HepG2 (cell line): ENCODE measurements around the gene SLCO3A1. TPM values are rescaled to one million over a fixed set of nuclear protein-coding genes. Genes with fewer than 3 reads are reported as not detected.
A peak's percentile ranks its signal among the peaks of the same experiment; 100 is the strongest.

ENCODE experiments used
- BCL6 ChIP-seq: IDR thresholded peaks from 2 replicates; pipeline ENCODE4 v1.6.1; 2016; ENCODE audit warnings: missing genetic modification reagents, missing compliant biosample characterization
- BORCS8-MEF2B ChIP-seq: sonication (generic); formaldehyde crosslinking; IDR thresholded peaks from 2 replicates; pipeline ENCODE4 v1.8.0; 2022; ENCODE audit warnings: mild to moderate bottlenecking, missing genetic modification reagents
- HIVEP1 ChIP-seq: sonication (generic); formaldehyde crosslinking; IDR thresholded peaks from 2 replicates; pipeline ENCODE4 v1.4.0; 2020; ENCODE audit warnings: mild to moderate bottlenecking, missing genetic modification reagents
- HNF4G ChIP-seq, 2 experiments: sonication (generic) in 1 of 2; formaldehyde crosslinking in 1 of 2; IDR thresholded peaks; 2 replicates each; pipeline versions ENCODE4 v1.4.0 to v1.6.1; 2011 to 2020; ENCODE audit warnings: borderline replicate concordance in 2 of 2, low read depth in 2 of 2, mild to moderate bottlenecking in 2 of 2, low read length in 1 of 2, missing genetic modification reagents in 1 of 2, moderate library complexity in 1 of 2
- ISL2 ChIP-seq: sonication (generic); formaldehyde crosslinking; IDR thresholded peaks from 2 replicates; pipeline ENCODE4 v1.5.0; 2020; ENCODE audit warnings: missing genetic modification reagents
- MBD4 ChIP-seq: IDR thresholded peaks from 2 replicates; pipeline ENCODE4 v1.6.1; 2012; ENCODE audit warnings: low read length, inconsistent platforms, borderline replicate concordance
- MEIS2 ChIP-seq: sonication (generic); formaldehyde crosslinking; IDR thresholded peaks from 2 replicates; pipeline ENCODE4 v1.9.0; 2021; ENCODE audit warnings: mild to moderate bottlenecking, missing genetic modification reagents
- MTF2 ChIP-seq: sonication (generic); formaldehyde crosslinking; IDR thresholded peaks from 2 replicates; pipeline ENCODE4 v1.5.0; 2020; ENCODE audit warnings: missing genetic modification reagents, borderline replicate concordance
- NR2F6 ChIP-seq, 2 experiments: IDR thresholded peaks; 2 replicates each; pipeline ENCODE4 v1.6.1; 2016; ENCODE audit warnings: antibody characterized with exemption in 1 of 2, mild to moderate bottlenecking in 1 of 2
- NR3C1 ChIP-seq: sonication (generic); formaldehyde crosslinking; IDR thresholded peaks from 2 replicates; pipeline ENCODE4 v1.4.0; 2020; ENCODE audit warnings: missing genetic modification reagents
- RBAK ChIP-seq: sonication (generic); formaldehyde crosslinking; IDR thresholded peaks from 2 replicates; pipeline ENCODE4 v1.5.1; 2020; ENCODE audit warnings: mild to moderate bottlenecking, missing genetic modification reagents
- RBFOX2 ChIP-seq: fragments of 200-400 bp; formaldehyde crosslinking; IDR thresholded peaks from 2 replicates; pipeline ENCODE4 v1.6.1; 2017; ENCODE audit warnings: low read depth, mild to moderate bottlenecking, low read length
- SP140L ChIP-seq: sonication (generic); formaldehyde crosslinking; IDR thresholded peaks from 2 replicates; pipeline ENCODE4 v1.4.0; 2020; ENCODE audit warnings: missing genetic modification reagents, borderline replicate concordance
- STAT5B ChIP-seq: sonication (generic); formaldehyde crosslinking; IDR thresholded peaks from 2 replicates; pipeline ENCODE4 v1.4.0; 2020; ENCODE audit warnings: missing genetic modification reagents
- TAF1 ChIP-seq: sonication (generic); formaldehyde crosslinking; IDR thresholded peaks from 2 replicates; pipeline ENCODE4 v1.4.0; 2020; ENCODE audit warnings: missing genetic modification reagents
- ZFP36L2 ChIP-seq: sonication (generic); formaldehyde crosslinking; IDR thresholded peaks from 2 replicates; pipeline ENCODE4 v1.4.0; 2020; ENCODE audit warnings: missing genetic modification reagents
- ZFY ChIP-seq: sonication (generic); formaldehyde crosslinking; IDR thresholded peaks from 2 replicates; pipeline ENCODE4 v1.4.0; 2020; ENCODE audit warnings: missing genetic modification reagents
- ZNF234 ChIP-seq: sonication (generic); formaldehyde crosslinking; conservative IDR thresholded peaks from 2 replicates; pipeline ENCODE4 v1.5.1; 2020; ENCODE audit warnings: mild to moderate bottlenecking, missing genetic modification reagents
- polyA plus RNA-seq, 8 experiments: library from polyadenylated mRNA; depleted of rRNA in 3 of 8; stranded (reverse) in 7 of 8; unstranded in 1 of 8; fragments of >200 nt; fragmentation: Illumina TruSeq in 4 of 8; extraction: Trizol in 4 of 8; gene quantifications; 2 replicates each; pipeline versions ENCODE4 v1.2.1 to v1.2.3, GENCODE V29; 2011 to 2016; ENCODE audit warnings: low read depth in 4 of 8, missing spikeins in 1 of 8, mixed read lengths in 1 of 8; ENCODE audit not compliant: insufficient read depth in 1 of 8
- total RNA-seq, 5 experiments: library from RNA; depleted of rRNA; stranded (reverse); fragments of >200 nt; fragmentation: Illumina TruSeq; extraction: Trizol; gene quantifications; 2 replicates each; pipeline ENCODE4 v1.2.3, GENCODE V29; 2016; ENCODE audit warnings: low read depth in 1 of 5
- TF ChIP-seq, protein P1 (sequence below): sonication (generic); formaldehyde crosslinking; IDR thresholded peaks from 2 replicates; pipeline ENCODE4 v1.5.1; 2020; ENCODE audit warnings: mild to moderate bottlenecking, missing genetic modification reagents, borderline replicate concordance
- TF ChIP-seq, protein P2 (sequence below): sonication (generic); formaldehyde crosslinking; IDR thresholded peaks from 2 replicates; pipeline ENCODE4 v1.4.0; 2020; ENCODE audit warnings: missing genetic modification reagents
- TF ChIP-seq, protein P3 (sequence below): sonication (generic); formaldehyde crosslinking; IDR thresholded peaks from 2 replicates; pipeline ENCODE4 v1.4.0; 2020; ENCODE audit warnings: missing genetic modification reagents
- TF ChIP-seq, protein P4 (sequence below): sonication (generic); formaldehyde crosslinking; IDR thresholded peaks from 2 replicates; pipeline ENCODE4 v1.4.0; 2020; ENCODE audit warnings: missing genetic modification reagents, low read depth, mild to moderate bottlenecking, borderline replicate concordance

Gene SLCO3A1
- total and polyA plus RNA-seq, 2 of the 13 experiments (the other 11 are each of a cell fraction or from before 2014, with no cell fraction given), result 0.02 TPM; not detected in 1

DNA sequence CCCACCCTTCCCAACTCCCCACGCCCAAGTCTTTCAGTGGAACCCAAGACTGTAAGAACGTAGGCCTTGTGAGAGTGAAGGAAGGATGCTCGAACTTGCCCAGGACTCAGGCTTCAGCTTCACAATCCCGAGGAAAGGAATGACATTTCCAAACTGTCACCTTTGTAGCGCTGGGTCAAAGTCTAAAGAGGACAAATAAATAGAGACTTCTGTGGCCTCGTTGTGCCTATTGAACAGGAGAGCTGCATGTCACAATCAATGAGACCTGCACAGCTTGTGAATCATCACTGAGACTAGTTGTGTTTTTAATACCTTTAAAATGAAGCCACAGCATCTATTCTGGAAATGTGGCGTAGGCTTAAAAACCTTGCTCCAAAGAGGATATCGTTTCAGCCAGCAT, 317.4 kb downstream of the SLCO3A1 start (continued):
- TF ChIP-seq, protein P1, sequence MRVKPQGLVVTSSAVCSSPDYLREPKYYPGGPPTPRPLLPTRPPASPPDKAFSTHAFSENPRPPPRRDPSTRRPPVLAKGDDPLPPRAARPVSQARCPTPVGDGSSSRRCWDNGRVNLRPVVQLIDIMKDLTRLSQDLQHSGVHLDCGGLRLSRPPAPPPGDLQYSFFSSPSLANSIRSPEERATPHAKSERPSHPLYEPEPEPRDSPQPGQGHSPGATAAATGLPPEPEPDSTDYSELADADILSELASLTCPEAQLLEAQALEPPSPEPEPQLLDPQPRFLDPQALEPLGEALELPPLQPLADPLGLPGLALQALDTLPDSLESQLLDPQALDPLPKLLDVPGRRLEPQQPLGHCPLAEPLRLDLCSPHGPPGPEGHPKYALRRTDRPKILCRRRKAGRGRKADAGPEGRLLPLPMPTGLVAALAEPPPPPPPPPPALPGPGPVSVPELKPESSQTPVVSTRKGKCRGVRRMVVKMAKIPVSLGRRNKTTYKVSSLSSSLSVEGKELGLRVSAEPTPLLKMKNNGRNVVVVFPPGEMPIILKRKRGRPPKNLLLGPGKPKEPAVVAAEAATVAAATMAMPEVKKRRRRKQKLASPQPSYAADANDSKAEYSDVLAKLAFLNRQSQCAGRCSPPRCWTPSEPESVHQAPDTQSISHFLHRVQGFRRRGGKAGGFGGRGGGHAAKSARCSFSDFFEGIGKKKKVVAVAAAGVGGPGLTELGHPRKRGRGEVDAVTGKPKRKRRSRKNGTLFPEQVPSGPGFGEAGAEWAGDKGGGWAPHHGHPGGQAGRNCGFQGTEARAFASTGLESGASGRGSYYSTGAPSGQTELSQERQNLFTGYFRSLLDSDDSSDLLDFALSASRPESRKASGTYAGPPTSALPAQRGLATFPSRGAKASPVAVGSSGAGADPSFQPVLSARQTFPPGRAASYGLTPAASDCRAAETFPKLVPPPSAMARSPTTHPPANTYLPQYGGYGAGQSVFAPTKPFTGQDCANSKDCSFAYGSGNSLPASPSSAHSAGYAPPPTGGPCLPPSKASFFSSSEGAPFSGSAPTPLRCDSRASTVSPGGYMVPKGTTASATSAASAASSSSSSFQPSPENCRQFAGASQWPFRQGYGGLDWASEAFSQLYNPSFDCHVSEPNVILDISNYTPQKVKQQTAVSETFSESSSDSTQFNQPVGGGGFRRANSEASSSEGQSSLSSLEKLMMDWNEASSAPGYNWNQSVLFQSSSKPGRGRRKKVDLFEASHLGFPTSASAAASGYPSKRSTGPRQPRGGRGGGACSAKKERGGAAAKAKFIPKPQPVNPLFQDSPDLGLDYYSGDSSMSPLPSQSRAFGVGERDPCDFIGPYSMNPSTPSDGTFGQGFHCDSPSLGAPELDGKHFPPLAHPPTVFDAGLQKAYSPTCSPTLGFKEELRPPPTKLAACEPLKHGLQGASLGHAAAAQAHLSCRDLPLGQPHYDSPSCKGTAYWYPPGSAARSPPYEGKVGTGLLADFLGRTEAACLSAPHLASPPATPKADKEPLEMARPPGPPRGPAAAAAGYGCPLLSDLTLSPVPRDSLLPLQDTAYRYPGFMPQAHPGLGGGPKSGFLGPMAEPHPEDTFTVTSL (CRISPR knock-in tag), result peak; percentile 92
- TF ChIP-seq RBFOX2, result no peak
- TF ChIP-seq HIVEP1 (CRISPR knock-in tag), result no peak
- TF ChIP-seq MEIS2 (CRISPR knock-in tag), result 0 out of 2 replicates have a peak, but pooled peaks have one; percentile 36
- peak; percentile 62 for TF ChIP-seq NR2F6 (IDR thresholded peaks at IDR 0.05)
- peak; percentile 79 for TF ChIP-seq NR2F6 (CRISPR knock-in tag; IDR thresholded peaks at IDR 0.05)
- TF ChIP-seq ZFP36L2 (CRISPR knock-in tag), result no peak
- TF ChIP-seq TAF1 (CRISPR knock-in tag), result no peak
- TF ChIP-seq, protein P2, sequence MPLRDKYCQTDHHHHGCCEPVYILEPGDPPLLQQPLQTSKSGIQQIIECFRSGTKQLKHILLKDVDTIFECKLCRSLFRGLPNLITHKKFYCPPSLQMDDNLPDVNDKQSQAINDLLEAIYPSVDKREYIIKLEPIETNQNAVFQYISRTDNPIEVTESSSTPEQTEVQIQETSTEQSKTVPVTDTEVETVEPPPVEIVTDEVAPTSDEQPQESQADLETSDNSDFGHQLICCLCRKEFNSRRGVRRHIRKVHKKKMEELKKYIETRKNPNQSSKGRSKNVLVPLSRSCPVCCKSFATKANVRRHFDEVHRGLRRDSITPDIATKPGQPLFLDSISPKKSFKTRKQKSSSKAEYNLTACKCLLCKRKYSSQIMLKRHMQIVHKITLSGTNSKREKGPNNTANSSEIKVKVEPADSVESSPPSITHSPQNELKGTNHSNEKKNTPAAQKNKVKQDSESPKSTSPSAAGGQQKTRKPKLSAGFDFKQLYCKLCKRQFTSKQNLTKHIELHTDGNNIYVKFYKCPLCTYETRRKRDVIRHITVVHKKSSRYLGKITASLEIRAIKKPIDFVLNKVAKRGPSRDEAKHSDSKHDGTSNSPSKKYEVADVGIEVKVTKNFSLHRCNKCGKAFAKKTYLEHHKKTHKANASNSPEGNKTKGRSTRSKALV (CRISPR knock-in tag), result no peak
- no peak for TF ChIP-seq BORCS8-MEF2B
- TF ChIP-seq MBD4, result no peak
- TF ChIP-seq ZNF234, result no peak
- no peak for TF ChIP-seq STAT5B (CRISPR knock-in tag)
- TF ChIP-seq, protein P3, sequence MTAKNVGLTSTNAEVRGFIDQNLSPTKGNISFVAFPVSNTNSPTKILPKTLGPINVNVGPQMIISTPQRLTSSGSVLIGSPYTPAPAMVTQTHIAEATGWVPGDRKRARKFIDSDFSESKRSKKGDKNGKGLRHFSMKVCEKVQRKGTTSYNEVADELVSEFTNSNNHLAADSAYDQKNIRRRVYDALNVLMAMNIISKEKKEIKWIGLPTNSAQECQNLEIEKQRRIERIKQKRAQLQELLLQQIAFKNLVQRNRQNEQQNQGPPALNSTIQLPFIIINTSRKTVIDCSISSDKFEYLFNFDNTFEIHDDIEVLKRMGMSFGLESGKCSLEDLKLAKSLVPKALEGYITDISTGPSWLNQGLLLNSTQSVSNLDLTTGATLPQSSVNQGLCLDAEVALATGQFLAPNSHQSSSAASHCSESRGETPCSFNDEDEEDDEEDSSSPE (CRISPR knock-in tag), result no peak
- peak; percentile 92 for TF ChIP-seq HNF4G (IDR thresholded peaks at IDR 0.05; ENCODE audit: borderline replicate concordance, low read depth, low read length)
- peak; percentile 94 for TF ChIP-seq HNF4G (CRISPR knock-in tag; IDR thresholded peaks at IDR 0.05; ENCODE audit: borderline replicate concordance, low read depth)
- TF ChIP-seq MTF2 (CRISPR knock-in tag), result no peak
- TF ChIP-seq NR3C1 (CRISPR knock-in tag), result no peak
- TF ChIP-seq BCL6 (CRISPR knock-in tag), result peak; percentile 28; the same call in 1 of the 2 replicates
- no peak for TF ChIP-seq SP140L
- TF ChIP-seq ISL2 (CRISPR knock-in tag), result no peak
- TF ChIP-seq, protein P4, sequence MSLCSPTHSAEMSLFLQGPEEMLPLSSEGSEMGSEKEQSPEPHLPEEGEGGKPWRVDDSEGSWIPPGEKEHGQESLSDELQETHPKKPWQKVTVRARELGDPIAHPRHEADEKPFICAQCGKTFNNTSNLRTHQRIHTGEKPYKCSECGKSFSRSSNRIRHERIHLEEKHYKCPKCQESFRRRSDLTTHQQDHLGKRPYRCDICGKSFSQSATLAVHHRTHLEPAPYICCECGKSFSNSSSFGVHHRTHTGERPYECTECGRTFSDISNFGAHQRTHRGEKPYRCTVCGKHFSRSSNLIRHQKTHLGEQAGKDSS, result no peak
- 0 out of 2 replicates have a peak, but pooled peaks have one; percentile 22 for TF ChIP-seq ZFY (CRISPR knock-in tag)
- no peak for TF ChIP-seq RBAK
